ENCODE results near the gene PPP1R9B.

PPP1R9B gene

DNA sequence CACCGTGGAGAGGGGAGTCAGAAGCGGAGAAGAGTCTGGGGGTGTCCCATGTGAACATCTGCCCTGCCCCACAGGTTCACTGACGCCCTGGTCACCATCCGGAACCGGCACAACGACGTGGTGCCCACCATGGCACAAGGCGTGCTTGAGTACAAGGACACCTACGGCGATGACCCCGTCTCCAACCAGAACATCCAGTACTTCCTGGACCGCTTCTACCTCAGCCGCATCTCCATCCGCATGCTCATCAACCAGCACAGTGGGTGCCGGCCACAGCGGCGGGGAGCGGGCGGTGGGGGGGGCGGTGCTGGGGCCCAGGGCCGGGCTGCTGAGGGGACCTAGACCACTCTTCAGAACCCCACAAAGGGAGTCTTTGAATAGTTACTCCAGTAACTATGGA is 44.7 kb downstream of the PPP1R9B start:
- DNase-seq, result no peak

DNA sequence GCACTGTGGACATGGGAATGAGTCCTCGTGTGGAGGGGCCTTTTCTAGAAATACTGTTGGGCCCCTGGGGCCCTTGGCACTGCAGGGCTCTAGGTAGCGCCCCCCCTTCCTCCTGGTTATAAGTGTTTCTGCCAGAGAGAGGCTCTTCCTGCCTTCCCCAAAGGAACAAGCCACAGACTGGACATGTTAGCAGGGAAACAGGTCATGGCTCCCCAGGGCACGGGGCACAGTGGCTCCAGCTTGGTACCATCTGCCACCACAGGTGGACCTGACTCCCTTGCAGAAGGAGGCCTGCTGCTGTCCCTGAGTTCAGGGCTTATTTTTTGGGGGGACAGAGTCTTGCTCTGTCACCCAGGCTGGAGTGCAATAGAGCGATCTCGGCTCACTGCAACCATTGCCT is 46.5 kb downstream of the PPP1R9B start:
- DNase-seq, result no peak

DNA sequence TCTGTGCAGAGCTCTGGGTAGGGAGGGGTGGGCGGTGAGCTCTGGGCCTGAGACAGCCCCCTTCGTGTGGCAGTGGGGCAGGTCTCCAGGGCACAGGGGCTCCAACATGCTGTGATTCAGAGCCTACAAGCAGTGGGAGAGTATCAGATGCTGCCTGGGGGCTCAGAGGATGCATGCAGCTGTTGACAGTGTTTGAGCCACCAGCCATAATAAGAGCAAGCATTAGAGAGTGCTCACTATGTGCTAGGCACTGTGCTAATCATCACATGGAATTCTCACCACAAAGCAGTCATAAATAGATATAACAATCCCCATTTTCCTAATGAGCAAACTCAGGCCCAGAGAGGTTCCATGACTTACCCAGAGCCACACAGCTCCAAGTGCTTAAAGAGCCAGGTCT is 47.2 kb downstream of the PPP1R9B start:
- no peak for DNase-seq

DNA sequence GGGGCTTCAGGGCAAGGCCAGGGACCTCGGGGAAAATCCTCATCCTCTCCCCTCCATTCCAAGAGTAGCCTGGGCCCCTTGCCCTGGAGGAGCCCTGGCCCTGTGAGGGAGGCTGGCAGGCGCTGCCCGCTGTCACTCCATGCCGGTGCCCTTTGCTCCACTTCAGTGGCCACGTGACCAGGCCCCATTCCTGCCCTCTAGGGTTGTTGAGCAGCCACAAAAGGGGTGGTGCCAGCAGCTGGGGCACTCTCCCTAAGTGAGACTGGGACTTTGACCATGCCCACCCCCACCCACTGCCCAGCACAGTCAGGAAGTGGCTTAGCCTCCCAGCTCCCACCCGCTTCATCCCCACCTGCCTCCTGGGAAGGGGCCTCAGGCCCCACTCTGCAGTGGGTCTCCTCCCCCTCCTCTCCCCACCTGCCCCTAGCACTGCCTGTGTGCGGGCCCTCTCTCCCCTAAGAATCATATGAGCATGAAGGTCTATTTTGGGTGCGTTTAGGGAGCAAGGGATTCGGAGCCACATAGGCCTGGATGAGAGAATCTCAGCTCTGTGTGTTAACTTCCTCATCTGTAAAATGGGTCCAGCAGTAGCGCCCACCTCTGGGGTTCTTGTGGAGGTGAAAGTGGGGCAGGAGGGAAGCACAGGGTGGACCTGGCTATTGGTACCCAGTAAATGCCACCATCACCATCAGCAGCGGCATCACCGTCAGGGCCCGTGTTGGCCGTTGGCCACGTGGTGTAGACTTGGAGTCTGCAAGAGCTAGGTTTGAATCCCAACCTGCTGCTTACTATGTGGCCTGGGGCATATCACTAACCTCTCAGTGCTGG is 48.1 kb downstream of the PPP1R9B start:
- no peak for DNase-seq

DNA sequence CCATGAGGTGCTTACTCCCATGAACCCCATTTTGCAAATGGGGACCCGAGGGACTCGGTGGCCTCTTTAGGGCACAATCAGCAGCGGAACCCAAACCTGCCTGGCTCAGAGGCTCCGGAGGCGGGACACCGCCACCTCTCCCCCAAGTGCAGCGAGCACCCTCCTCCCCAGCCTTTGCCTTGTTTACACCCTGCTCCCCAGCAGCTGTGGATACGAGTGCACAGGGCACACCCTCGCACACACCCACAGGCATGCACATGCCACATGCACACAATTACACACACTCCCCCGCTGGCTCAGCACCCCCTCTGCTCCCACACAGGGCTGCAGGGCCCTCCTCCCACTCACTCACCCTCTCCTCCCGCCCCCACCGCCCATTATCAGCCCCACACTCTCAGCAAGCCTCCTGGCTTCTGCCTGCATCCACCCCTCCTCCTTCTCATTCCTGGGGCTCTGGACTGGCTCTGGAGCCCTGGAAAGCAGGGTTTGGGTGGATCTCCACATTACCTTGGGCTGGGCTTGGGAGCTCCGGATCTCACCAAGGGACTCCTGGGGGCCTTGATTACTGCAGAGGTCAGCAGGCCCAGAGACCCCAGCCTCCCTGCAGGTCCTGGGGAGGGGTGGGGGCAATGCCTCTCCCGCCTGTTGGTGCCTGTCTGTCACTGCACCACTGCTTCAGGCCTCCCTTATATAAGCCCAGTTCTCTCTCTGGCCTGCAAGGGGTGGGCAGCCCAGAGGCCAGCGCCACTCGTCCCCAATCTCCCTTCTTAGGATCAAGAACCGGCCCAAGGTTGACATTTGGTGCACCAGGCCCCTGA is 48.9 kb downstream of the PPP1R9B start:
- no peak for DNase-seq

DNA sequence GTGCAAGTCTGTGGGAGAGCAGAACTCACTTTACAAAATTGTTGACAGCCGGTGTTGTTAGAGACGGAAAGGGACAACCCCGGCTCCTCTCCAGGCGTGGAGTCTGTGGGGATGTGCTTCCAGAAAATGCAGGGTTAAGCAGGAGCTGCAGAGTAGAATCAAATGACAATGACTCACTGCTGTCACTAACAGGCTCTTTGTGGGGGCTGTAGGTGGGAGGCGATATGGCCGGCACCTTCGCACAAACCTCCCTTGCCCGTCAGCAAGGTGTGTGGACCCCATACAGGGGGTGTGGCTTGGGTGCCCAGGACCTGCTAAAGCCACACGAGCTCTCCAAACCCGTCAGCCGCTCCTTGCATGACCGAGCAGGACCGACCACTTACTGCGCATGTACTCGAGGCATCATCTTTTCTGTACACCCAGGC is 49.5 kb downstream of the PPP1R9B start:
- no peak for DNase-seq

DNA sequence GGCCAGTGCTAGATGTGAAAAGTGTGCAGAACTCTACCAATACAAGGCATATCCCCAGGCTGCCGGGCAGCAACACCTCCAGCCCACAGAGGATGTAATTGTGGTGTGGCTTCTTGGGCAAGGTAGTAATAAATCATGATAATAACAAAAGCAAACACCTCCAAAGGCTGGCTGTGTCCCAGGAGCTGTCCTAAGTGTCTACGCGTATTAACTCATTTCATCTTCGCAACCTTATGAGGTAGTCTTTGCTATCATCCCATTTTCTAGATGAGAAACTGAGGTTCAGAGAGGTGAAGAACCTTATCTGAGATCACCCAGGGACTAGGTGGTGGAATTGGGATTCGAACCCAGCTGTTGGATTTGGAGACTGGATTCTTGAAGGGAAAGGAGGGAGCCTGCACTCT is 50.0 kb downstream of the PPP1R9B start:
- DNase-seq, result no peak

DNA sequence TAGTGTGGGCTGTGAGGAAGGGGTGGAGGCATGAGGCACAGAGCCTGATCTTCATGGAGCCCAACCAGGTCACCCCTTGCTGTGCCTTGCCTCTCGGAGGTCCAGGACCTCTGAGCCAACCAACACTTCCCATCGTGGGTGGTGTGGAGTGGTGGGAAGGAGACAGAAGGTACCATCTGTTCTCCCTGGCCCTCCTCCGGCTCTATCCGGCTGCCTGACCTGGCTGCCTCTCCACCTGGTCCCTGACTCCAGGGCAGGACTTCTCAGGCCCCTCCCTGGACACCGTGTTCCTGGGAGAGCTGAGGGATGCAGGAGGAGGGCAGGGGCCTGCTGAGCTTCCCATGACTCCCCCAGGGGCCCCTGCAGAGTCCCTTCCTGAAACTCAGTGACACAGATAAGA is 51.5 kb downstream of the PPP1R9B start:
- no peak for DNase-seq

DNA sequence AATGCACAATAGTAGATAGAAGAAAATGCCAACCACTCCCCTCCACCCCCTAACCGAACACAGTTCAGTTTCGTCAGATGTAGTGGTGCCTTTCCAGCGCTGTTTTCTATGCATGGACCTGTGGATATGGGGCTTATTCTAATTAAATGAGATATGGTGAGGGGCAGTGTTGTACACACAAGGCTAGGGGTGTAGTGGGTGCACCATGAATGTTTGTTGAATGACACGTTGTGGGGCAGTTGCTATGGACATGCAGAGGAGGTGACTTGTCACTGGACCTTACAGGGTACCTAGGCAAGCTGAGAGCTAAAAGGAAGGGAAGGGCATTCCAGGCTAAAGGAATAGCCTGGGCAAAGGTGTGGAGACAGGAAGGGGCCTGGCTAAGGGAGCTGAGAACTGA is 51.9 kb downstream of the PPP1R9B start:
- DNase-seq, result no peak

DNA sequence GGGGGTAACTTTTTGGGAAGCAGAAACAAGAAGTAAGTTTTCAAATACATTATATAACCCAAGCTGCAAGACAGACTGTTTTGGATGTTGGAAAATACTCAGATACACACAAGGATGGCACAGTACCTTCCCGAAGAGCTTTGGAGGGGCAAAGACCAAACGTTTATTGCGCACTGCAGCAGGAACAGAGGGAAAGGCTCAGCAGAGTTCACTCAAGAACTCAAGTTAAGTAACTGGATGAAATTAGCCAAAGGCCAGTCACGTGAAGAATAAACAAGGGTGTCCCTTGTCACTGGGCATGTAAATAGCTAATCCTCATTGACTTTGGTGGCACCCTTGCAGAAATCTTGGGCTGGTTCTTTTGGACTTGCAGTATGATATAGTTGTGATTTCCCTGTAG is 52.6 kb downstream of the PPP1R9B start:
- DNase-seq, result no peak

DNA sequence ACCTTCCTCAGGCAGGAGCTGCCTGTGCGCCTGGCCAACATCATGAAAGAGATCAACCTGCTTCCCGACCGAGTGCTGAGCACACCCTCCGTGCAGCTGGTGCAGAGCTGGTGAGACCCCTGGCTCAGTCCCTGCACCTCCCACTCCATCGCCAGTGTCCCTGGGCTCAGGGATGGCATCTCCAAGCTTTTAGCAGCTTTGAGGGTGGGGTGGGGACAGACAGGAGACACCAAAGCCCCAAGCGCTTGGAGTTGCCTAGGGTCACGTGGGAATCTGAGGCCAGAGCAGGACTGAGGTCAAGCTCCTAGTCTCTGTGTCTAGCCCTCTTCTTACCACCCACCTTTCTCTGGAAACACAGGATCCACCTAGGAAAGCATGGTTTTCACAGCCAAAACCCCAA is 53.0 kb downstream of the PPP1R9B start:
- no peak for DNase-seq

DNA sequence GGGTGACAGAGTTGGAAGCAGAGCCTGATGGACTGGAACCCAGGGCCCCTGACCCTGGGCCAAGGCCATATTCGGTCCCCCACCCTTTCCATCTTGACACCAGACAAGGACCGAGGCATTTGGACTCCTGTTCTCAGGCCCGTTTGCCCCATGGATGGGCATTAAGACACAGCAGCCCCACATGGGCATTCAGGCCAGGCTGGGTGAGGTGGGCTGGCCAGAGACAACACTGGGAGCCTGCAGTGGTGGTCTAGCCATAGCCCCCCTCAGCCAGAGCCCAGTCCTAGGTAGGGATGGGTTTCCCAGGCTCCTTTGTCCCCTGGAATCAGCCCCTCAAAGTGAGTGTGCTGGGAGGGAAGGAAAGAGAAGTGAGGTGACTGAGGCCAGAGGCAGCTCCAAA is 53.7 kb downstream of the PPP1R9B start:
- no peak for DNase-seq

DNA sequence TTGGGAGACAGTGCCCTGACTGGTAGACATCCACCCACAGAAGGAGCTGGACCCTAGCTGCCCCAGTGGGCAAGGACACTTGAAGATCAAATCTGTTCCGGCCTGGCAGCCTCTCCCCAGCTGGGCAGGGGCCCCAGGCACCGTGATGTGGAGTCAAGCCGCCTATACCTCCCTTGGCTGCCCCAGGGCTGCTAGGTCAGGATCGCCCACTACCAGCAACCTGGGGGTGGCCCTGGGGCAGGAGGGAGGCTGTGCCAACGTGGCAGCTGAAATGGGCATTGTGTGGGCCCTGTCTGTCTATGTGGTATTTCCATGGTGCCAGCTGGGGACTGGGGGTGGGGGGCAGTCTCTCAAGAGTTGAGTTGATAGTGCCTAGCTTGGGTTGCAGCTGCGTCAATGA is 54.4 kb downstream of the PPP1R9B start:
- no peak for DNase-seq

DNA sequence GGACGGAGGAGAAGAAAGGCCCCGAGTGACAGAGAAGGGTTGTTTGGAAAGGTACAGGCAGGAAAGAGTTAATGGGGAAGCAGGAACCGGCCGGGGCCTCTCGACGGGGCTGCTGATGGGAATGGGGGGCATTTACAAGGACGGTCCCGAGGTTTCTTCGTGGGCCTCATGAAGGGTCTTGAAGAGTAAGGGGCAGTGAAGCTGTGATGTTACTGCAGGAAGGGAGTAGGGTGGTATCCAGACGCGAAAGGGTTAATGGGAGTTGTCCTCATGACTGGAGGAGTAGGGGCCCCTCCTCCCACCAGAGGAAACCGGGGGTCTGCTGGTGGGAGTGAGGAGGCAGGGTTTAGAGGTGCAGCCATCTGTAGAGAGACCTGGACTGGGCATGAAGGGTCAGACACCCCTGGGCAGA is 54.8 kb downstream of the PPP1R9B start:
- no peak for DNase-seq

DNA sequence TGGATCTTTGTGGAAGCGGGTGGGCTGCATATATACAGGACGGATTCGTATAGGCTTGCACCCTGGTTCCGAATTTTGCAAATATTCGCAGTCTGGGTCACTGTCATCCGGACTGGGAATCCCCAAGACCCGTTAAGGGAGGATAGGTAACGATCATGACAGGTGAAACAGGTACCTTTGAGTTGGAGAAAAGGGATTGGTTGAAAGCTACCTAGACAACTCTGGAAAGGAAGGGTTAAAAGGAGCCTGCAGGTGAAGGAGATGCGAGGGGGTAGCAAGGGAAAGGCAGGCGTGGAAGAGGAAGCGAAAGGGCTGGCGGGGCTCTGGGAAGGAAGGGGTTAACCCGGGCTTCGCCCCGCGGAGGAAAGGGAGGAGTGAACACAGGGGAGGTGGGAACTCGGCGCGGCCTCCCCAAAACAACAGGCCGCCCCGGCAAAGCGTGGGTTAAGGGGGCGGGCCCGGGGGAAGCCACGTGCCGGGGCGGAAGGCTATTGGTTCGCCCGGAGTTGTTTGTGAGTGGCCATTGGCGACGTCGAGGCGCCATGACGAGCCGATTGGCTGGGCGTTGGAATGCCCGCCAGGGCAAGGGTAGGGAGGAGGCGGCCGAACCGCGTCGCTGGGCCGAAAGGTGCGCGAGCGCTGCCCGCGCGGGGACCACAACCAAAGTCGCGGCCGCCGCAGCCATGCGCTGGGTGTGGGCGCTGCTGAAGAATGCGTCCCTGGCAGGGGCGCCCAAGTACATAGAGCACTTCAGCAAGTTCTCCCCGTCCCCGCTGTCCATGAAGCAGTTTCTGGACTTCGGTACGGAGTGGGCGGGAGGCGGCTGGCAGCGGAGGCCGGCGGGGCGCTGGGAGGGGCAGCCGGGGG is 55.5 kb downstream of the PPP1R9B start, which contains the start of gene PDK2:
Gene PDK2, plus strand, starts transcription at position 599 of the 867 bp plus-strand sequence. Its CDS starts 85 bp downstream, at position 684.
- DNase-seq, result peak; percentile 97

DNA sequence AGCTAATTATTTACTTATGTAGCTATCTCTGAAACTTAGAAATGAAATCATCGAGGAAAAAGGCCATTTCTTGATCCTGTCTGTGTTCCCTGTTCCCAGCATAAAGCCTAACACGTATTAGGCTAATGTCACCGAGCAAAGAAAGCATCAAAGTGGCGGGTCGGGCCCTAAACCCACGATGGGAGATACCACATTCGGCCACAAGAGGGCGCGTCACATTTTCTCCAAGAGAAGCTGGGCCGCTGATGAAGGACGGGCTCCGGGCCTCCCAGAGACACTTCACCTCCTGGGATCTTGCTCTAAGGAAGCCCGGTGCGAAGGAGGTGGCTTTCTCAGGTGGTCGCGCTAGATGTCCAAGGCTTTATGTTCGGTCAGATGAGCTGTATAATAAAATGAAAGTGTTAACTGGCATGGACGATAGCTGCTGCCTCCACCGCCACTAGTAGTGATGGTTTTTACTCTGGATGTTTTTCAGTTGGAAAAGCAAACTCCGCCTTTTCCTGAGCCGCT is 56.2 kb downstream of the PPP1R9B start:
- DNase-seq, result peak; percentile 79 to 89

DNA sequence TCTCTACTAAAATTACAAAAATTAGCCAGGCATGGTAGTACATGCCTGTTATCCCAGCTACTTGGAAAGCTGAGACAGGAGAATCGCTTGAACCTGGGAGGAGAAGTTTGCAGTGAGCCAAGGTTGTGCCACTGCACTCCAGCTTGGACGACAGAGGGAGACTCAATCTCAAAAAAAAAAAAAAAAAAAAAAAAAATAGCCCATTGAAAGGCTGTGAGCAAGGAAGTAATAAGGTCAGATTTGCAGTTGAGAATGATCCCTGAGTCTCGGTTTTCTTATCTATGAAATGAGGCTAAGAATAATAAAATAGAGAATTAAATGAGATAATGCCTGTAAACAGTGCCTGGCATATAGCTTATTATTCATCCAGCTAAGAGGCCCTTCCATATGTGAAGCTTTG is 56.7 kb downstream of the PPP1R9B start:
- DNase-seq, result no peak

DNA sequence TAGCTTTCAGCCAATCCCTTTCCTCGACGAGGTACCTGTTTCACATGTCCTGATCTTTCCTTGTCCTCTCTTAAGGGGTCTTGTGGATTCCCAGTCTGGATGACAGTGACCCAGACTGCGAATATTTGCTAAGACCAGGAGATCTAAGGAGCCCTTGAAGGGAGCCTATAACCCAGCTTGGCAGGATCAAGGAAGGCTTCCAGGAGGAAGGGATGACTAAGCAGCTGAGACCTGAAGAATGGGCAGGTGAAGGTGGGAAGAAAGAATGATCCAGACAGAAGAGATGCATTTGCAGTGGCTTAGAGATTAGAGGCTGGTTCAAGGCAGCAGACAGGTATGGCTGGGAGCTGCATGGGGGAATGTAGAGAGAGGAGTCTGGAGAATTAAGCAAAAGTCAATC is 57.2 kb downstream of the PPP1R9B start:
- no peak for DNase-seq

DNA sequence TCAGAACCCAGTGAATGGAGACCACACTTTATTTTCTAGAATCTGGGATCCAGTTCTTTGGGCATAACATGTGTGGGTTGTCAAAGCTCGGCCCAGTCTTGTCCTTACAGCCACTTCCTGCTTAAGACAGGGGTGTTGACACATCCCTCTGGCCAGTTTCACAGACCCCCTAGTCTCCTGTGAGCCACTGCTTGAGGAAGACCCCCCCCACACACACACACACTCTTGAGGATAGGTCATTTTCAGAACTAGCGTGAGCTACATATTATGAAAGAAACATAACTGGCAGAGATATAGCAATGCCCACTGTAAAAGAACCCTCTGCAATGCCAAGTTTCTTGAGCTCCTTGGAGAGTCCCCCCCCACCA is 58.6 kb downstream of the PPP1R9B start:
- no peak for DNase-seq

DNA sequence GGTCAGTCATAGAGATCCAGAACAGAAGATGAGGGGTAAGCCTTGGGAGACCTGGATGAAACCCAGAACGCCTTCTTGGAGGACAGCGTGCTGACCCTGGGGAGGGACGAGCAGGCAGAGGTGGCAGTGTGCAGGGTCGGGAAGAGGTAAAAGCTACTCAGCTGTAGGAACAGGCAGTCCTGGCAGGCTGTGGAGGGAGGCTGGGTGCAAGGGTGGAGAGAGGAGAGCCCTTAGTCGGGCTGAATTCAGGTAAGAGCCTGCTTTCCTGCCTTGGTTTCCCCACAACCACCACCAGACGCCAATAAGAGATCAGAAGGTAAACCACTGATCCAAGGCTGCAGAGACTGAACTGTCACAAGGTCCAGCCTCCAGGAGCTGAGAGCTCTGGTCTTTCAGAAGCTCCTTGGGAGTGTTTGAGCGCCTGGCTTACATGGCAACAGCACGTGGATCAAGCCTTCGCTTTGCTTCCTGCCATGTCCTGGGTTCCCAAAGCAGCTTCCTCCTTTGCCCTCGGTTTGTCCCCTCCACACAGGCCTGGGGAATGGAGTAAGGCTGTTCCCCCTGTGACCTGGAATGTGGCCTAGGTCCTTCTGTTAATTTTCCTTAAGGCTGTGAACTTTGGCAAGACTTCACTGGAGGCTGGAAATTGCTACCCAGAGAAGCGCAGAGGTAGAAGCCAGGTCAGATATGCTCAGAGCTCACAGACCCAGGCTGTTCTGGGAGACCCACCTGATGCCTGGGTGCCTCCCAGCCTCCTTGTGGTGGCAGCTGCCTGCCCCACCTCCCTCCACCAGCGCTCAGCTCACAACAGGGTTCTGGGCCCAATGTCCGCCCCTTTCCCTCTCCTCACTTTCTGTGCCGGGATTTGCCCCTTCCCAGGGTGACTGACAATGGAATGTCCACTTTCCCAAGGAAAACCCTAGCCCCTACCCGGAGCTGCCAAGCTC is 59.2 kb downstream of the PPP1R9B start:
- DNase-seq, result no peak

DNA sequence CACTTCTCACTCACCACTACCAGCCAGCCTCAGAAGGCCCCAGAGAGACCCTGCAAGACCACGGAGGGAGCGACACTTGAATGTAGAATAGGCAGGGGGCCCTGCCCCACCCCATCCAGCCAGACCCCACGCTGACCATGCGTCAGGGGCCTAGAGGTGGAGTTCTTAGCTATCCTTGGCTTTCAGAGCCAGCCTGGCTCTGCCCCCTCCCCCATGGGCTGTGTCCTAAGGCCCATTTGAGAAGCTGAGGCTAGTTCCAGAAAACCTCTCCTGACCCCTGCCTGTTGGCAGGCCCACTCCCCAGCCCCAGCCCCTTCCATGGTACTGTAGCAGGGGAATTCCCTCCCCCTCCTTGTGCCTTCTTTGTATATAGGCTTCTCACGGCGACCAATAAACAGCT is 60.4 kb downstream of the PPP1R9B start:
- no peak for DNase-seq
